ENCODE data around the gene RBMS3.

RBMS3 gene

GRCh38 chr3:29279286-29279685, 1.6 kb upstream of the RBMS3 start:
- DNase-seq: no peak

GRCh38 chr3:29279806-29280205, 1.1 kb upstream of the RBMS3 start:
- DNase-seq: no peak

- no peak for DNase-seq
Observed at GRCh38 chr3:29281094-29281343, 148 bp downstream of the RBMS3 start.

- DNase-seq: no peak
Observed at GRCh38 chr3:29281344-29282241, 722 bp downstream of the RBMS3 start.

GRCh38 chr3:29282427-29283230, 1.8 kb downstream of the RBMS3 start:
- no peak for DNase-seq

GRCh38 chr3:29283231-29284119, 2.6 kb downstream of the RBMS3 start:
- DNase-seq: no peak

GRCh38 chr3:29284497-29284896, 3.6 kb downstream of the RBMS3 start:
- DNase-seq: no peak

- DNase-seq: no peak
Observed at GRCh38 chr3:29285471-29286071, 4.7 kb downstream of the RBMS3 start.

- DNase-seq: no peak
Observed at GRCh38 chr3:29286478-29287240, 5.8 kb downstream of the RBMS3 start.

- DNase-seq: no peak
Observed at GRCh38 chr3:29290596-29290995, 9.7 kb downstream of the RBMS3 start.

- no peak for DNase-seq
Observed at GRCh38 chr3:29291260-29291981, 10.6 kb downstream of the RBMS3 start.

GRCh38 chr3:29291982-29292363, 11.1 kb downstream of the RBMS3 start:
- DNase-seq: no peak

GRCh38 chr3:29293421-29293820, 12.6 kb downstream of the RBMS3 start:
- no peak for DNase-seq

- DNase-seq: no peak
Observed at GRCh38 chr3:29297998-29298397, 17.1 kb downstream of the RBMS3 start.

- DNase-seq: no peak
Observed at GRCh38 chr3:29301332-29302019, 20.6 kb downstream of the RBMS3 start.

- DNase-seq: no peak
Observed at GRCh38 chr3:29302619-29303018, 21.7 kb downstream of the RBMS3 start.

- DNase-seq: no peak
Observed at GRCh38 chr3:29307295-29307694, 26.4 kb downstream of the RBMS3 start.

- DNase-seq: no peak
Observed at GRCh38 chr3:29310865-29311264, 30.0 kb downstream of the RBMS3 start.

- no peak for DNase-seq
Observed at GRCh38 chr3:29311795-29312194, 30.9 kb downstream of the RBMS3 start.

- DNase-seq: no peak
Observed at GRCh38 chr3:29312395-29312794, 31.5 kb downstream of the RBMS3 start.

GRCh38 chr3:29312960-29313452, 32.1 kb downstream of the RBMS3 start:
- no peak for DNase-seq
